Loucy (cell line): Measurements from ENCODE around the gene DTNA.

ENCODE experiments used
- CTCF ChIP-seq: fragments of 200-600 bp; sonication (generic); conservative IDR thresholded peaks from 2 replicates; pipeline ENCODE4 v1.5.1; 2014; ENCODE audit warnings: mild to moderate bottlenecking, antibody characterized with exemption, low read length
- EZH2phosphoT487 ChIP-seq: fragments of 200-600 bp; IDR thresholded peaks from 2 replicates; pipeline ENCODE4 v1.6.1; 2018; ENCODE audit warnings: antibody characterized with exemption, mild to moderate bottlenecking, moderate library complexity, borderline replicate concordance

- TF ChIP-seq CTCF (no peak), EZH2phosphoT487 (no peak)
Measured at GRCh38 chr18:34742891-34743341, 32.8 kb downstream of the DTNA start.
